ENCODE results near the gene FAM24A. TPM values are rescaled to one million over a fixed set of nuclear protein-coding genes. Genes with fewer than 3 reads are reported as not detected.
"Not testable (repeated sequence)": the region's sequence is repeated elsewhere in the genome, so short reads cannot be mapped to it uniquely, and the experiment has no call there.

Gene FAM24A
- total RNA-seq, 2 donors from 2014 or later = not detected

DNA sequence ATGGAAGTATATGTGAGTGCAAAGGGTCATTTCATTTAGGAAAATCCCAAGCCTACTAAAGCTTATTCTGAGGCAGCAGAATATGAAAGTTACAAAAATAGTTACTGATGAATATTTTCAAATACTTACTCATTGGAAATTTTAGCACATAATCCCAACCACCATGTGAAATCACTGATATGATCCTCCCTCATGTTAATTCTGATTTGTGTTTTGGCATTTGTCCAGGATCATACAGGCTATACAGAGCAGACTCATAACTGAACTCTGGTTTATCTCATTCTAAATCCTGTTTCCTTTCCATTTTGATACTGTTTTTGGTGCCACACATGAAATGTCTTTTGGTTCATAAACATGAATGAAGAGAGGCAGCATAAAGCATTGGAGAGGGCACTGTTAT lies 27.6 kb upstream of the FAM24A start:
- Mint-ChIP-seq H3K36me3 (ENCODE audit: low read depth) (peaks cover 25% of the 10 kb centered on the region), H3K27me3 (no peaks in the 10 kb centered on the region), H3K27ac (peak overlapping the region; percentile 2), H3K4me1 (peaks cover 16% of the 10 kb centered on the region), H3K9me3 (no peaks in the 10 kb centered on the region), H3K4me3 (no peak overlapping the region)
- no peak for ATAC-seq (replicated peaks)

DNA sequence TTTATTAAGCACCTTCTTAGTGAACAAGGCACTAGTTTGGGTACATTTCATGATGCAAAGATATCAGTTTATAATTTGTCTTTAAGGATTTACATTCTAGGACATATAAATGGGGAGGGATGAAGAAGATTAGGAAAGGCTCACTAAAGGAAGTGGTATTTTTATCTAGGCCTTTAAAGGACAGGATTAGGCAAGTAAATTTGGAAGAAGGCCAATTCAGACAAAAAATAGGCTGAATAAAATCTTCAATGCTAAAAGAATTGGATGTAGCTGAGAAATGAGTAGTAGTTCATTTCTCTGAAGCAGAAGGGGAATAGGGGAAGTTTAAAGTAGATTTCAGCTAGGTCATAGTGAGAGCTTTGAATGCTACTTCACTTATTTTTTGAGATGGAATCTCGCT lies 26.2 kb upstream of the FAM24A start:
- no peak overlapping the region for H3K4me3 Mint-ChIP-seq
- no peaks in the 10 kb centered on the region for H3K27me3 Mint-ChIP-seq
- H3K27ac Mint-ChIP-seq = no peak overlapping the region
- H3K4me1 Mint-ChIP-seq = peaks cover 7% of the 10 kb centered on the region
- ATAC-seq (replicated peaks) = no peak
- H3K9me3 Mint-ChIP-seq = no peaks in the 10 kb centered on the region
- H3K36me3 Mint-ChIP-seq (ENCODE audit: low read depth) = peaks cover 11% of the 10 kb centered on the region

DNA sequence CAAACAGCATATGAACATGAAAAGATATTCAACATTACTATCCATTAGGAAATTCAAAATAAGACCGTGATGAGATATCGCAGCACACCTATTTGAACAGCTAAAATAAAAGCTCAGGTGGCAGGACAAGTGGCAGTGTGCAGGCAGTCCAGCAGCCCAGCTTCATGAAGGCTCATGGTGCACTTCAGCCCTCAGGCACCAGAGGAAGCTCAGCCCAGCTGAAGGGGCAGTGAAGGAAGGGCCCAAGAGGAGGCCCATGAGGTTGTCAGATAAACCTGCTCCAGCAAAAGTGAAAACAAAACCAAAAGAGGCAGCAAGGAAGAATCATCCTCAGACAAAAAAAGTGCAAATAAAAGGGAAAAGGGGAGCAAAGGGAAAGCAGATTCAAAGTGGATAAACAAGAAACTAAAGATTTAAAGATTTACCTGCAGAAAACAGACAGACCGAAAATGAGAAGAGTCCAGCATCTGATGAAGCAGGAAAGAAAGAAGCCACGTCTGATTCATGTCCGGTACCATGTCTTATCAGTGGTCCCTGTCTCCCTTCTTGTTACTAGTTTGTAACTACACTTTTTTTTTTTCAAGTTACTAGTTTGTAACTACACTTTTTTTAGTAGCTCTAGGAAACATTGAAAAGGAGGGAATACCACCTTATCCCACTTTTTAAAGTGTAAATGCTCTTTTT lies 16.0 kb upstream of the FAM24A start:
- H3K4me1 Mint-ChIP-seq = peaks cover 6% of the 10 kb centered on the region
- no peaks in the 10 kb centered on the region for H3K27me3 Mint-ChIP-seq
- H3K27ac Mint-ChIP-seq = no peak overlapping the region
- no peaks in the 10 kb centered on the region for H3K36me3 Mint-ChIP-seq (ENCODE audit: low read depth)
- H3K9me3 Mint-ChIP-seq = no peaks in the 10 kb centered on the region
- ATAC-seq (replicated peaks) = no peak
- H3K4me3 Mint-ChIP-seq = no peak overlapping the region

DNA sequence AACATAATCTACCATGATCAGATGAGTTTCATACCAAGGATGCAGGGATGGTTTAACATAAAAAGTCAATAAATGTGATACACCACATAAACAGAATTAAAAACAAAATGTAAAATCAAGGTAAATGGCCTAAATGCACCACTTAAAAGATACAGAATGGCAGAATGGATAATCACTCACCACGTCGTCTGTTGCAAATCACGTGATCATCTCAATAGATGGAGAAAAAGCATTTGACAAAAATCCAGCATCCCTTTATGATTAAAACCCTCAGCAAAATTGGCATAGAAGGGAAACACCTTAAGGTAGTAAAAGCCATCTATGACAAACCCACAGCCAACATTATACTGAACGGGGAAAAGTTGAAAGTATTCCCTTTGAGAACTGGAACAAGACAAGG lies 6.5 kb upstream of the FAM24A start:
- H3K9me3 Mint-ChIP-seq = peaks cover 23% of the 10 kb centered on the region
- H3K36me3 Mint-ChIP-seq (ENCODE audit: low read depth) = not testable (repeated sequence)

DNA sequence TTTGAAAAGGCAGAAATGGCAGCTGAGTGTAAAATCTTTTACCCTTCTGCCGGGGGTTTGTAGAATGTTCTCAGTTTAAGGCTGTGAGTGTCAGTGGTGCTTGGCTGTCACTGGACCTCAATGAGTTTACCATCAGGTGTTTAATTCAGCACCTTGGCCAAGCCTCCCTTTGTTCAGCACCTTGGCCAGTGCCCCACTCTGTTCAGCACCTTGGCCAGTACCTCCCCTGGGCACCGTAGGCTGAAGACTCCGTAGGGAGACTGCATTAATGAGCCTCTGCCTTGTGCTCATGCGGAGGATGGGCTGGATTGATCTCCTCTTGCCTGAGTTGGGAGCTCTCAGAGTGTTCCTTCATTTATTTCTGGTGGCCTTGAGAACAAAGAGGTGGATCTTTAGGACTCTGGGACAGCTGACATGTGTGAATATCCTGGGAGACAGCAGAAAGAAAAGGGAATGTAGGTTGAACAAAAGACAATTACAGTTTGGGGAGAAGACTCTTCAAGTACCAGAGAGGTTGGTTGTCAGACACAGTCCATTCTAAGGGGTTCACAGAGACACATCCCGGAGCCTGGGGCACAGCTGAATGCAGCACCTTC lies 1.6 kb downstream of the FAM24A start:
- no peak for ATAC-seq (replicated peaks)
- Mint-ChIP-seq H3K9me3 (peaks cover 3% of the 10 kb centered on the region), H3K4me1 (no peaks in the 10 kb centered on the region), H3K36me3 (ENCODE audit: low read depth) (no peaks in the 10 kb centered on the region), H3K4me3 (no peak overlapping the region), H3K27me3 (peaks cover 10% of the 10 kb centered on the region), H3K27ac (no peak overlapping the region)

More for the DNA sequence above, 6.5 kb upstream of the FAM24A start:
- not testable (repeated sequence) for H3K27ac Mint-ChIP-seq; ATAC-seq (replicated peaks); H3K4me1 Mint-ChIP-seq; H3K4me3 Mint-ChIP-seq
- peaks cover 44% of the 10 kb centered on the region for H3K27me3 Mint-ChIP-seq

DNA sequence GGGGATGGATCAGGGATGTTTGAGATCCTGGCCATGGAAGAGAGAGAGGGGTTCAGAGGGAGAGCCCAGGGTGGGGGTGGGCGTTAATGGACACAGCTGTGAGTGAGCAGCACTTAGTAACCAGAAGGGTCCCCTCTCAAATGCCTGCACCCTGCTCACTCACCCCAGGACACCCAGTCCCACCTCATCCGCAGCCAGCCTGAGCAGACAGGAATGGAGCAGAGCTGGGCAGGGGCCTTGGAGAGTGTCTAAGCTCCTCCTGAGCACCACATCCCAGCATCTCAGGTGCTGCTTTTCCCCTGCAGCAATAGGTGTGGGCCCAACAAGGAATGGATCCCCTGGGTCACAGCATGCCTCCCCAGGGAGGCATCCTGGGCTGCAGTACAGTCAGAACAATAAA lies 5.3 kb downstream of the FAM24A start:
- no peak overlapping the region for H3K4me3 Mint-ChIP-seq
- no peak for ATAC-seq (replicated peaks)
- H3K27ac Mint-ChIP-seq = no peak overlapping the region
- H3K4me1 Mint-ChIP-seq = no peaks in the 10 kb centered on the region
- peaks cover 7% of the 10 kb centered on the region for H3K27me3 Mint-ChIP-seq
- H3K9me3 Mint-ChIP-seq = peaks cover 3% of the 10 kb centered on the region
- H3K36me3 Mint-ChIP-seq (ENCODE audit: low read depth) = no peaks in the 10 kb centered on the region

DNA sequence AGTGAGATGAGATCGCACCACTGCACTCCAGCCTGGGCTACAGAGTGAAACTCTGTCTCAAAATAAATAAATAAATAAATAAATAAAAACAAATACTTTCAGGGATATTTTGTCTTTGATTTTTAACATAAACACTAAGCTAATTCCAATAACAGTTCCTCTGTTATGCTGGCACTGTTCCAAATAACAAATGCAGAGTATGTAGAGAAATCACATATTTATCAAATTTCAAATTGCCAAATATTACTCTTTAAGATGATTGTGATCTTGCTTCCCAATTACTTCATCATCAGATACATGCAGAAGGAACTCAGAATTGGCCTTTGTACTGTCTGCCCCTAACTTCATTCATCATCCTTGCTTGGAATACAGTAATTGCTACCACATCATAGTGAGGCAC lies 19.7 kb downstream of the FAM24A start:
- ATAC-seq (replicated peaks) = no peak
- H3K9me3 Mint-ChIP-seq = no peaks in the 10 kb centered on the region
- peaks cover 20% of the 10 kb centered on the region for H3K36me3 Mint-ChIP-seq (ENCODE audit: low read depth)
- no peaks in the 10 kb centered on the region for H3K27me3 Mint-ChIP-seq
- no peak overlapping the region for H3K4me3 Mint-ChIP-seq
- no peaks in the 10 kb centered on the region for H3K4me1 Mint-ChIP-seq
- no peak overlapping the region for H3K27ac Mint-ChIP-seq

DNA sequence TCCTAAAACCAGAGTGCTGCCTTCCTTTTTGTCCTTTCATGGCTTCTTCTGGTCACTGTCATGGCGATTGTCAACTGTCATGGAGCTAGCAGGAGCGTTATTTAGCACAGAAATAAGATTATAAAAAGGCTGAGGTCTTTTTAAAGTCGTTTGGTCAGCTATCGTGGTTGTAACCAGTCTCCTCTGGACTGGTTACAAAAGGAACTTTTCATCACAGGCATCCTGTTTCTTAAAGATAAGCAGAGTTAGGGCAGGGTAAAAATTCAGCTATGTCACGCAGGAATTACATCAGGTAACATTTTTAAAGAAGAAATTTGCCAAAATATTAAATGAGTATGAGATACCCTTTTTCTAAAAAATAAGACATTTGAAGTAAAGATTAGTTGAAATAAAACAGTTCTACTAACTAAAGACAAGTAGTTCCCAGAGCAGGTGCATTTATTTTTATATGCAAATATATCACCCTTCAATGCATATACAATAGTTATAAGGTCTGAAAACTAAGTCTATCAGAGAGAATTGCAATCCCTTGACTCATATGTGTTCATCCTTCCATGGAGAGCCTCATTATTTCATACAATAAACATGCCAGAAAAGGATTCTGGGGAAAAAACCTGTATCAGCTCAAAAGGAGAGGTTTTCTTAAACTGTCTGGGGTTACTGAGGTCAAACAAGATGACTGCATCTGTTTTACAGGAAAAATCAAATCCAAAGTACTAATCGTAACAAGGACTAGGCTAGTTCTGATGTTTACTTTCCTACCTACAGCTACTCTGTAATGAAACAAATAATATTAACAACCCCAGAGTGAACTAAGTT lies 20.9 kb downstream of the FAM24A start:
- Mint-ChIP-seq H3K9me3 (no peaks in the 10 kb centered on the region), H3K27ac (no peak overlapping the region), H3K27me3 (no peaks in the 10 kb centered on the region), H3K36me3 (ENCODE audit: low read depth) (peaks cover 26% of the 10 kb centered on the region), H3K4me3 (no peak overlapping the region), H3K4me1 (no peaks in the 10 kb centered on the region)
- ATAC-seq (replicated peaks) = no peak

DNA sequence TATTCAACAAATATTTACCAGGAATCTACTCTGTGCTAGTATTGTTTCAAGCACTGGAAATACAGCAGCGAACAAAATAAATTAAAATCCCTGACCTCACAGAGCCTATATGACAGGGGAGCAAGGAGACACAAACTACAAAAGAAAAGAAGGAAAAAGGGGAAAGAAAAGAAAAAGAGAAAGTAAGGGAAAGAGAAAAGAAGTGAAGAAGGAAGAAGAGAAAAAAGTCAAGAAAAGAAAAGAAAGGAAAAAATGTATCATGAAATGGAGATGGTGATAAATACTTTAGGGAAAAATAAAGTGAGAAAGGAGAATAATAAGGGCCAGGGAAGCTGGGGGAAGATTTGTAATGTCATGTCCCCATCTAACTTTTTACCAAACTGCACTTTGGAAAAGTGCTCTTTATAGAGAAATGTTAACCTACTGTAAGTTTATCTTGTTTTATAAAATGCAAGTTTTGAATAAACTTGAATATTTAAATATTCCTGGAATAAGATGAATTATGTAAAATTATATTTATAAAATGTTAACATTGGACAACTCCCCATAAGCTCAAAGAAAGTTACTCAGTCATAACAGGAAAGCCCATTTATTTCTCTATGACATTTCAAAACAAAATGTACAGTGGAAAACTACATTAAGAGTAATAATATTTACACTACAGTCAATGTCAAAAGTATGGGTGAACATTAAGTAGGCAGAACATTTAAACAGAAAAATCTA lies 28.9 kb downstream of the FAM24A start:
- no peak overlapping the region for H3K27ac Mint-ChIP-seq
- ATAC-seq (replicated peaks) = no peak
- peaks cover 60% of the 10 kb centered on the region for H3K36me3 Mint-ChIP-seq (ENCODE audit: low read depth)
- H3K4me1 Mint-ChIP-seq = no peaks in the 10 kb centered on the region
- H3K9me3 Mint-ChIP-seq = no peaks in the 10 kb centered on the region
- H3K4me3 Mint-ChIP-seq = no peak overlapping the region
- H3K27me3 Mint-ChIP-seq = no peaks in the 10 kb centered on the region

DNA sequence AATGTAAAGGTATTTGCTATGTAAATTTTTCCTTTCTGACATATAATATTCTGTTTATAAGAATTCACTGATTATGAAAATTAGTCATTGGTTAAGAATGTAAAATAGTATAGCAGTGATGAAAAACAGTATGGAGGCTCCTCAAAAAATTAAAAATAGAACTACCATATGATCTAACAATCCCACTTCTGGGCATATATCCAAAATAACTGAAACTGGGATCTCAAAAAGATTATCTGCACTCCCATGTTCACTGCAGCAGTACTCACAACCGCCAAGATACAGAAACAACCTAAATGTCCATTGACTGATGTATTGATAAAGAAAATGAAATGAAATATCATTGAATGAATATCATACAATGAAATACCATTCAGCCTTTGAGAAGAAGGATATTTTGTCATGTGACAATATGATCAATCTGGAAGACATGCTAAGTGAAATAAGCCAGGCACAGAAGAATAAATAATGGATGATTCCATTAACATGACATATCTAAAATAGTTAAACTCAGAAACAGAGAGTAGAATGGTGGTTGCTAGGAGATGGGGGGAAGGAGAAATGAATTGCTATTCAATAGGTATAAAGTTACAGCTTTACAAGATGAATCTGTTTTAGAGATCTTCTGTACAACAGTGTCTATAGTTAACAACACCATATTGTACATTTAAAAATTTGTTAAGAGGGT lies 29.6 kb downstream of the FAM24A start:
- no peaks in the 10 kb centered on the region for H3K27me3 Mint-ChIP-seq
- H3K4me3 Mint-ChIP-seq = no peak overlapping the region
- no peak for ATAC-seq (replicated peaks)
- H3K27ac Mint-ChIP-seq = no peak overlapping the region
- H3K9me3 Mint-ChIP-seq = no peaks in the 10 kb centered on the region
- no peaks in the 10 kb centered on the region for H3K4me1 Mint-ChIP-seq
- H3K36me3 Mint-ChIP-seq (ENCODE audit: low read depth) = peaks cover 55% of the 10 kb centered on the region

DNA sequence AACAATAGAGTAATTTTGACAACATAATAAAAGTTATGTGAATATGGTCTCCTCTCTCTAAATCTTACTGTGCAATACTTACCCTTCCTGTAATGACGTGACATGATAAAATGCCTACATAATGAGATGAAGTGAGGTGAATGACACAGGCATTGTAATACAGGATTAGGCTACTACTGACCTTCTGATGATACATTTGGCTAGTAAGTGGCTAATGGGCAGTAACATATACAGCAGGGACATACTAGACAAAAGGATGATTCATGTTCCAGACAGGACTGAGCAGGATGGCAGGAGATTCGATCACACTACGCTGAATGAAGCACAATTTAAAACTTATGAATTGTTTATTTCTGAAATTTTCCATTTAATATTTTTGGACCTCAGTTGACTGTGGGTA lies 38.9 kb downstream of the FAM24A start:
- Mint-ChIP-seq H3K27ac (no peak overlapping the region), H3K9me3 (no peaks in the 10 kb centered on the region), H3K27me3 (no peaks in the 10 kb centered on the region), H3K4me1 (peaks cover 18% of the 10 kb centered on the region), H3K36me3 (ENCODE audit: low read depth) (peaks cover 66% of the 10 kb centered on the region), H3K4me3 (no peak overlapping the region)
- no peak for ATAC-seq (replicated peaks)

DNA sequence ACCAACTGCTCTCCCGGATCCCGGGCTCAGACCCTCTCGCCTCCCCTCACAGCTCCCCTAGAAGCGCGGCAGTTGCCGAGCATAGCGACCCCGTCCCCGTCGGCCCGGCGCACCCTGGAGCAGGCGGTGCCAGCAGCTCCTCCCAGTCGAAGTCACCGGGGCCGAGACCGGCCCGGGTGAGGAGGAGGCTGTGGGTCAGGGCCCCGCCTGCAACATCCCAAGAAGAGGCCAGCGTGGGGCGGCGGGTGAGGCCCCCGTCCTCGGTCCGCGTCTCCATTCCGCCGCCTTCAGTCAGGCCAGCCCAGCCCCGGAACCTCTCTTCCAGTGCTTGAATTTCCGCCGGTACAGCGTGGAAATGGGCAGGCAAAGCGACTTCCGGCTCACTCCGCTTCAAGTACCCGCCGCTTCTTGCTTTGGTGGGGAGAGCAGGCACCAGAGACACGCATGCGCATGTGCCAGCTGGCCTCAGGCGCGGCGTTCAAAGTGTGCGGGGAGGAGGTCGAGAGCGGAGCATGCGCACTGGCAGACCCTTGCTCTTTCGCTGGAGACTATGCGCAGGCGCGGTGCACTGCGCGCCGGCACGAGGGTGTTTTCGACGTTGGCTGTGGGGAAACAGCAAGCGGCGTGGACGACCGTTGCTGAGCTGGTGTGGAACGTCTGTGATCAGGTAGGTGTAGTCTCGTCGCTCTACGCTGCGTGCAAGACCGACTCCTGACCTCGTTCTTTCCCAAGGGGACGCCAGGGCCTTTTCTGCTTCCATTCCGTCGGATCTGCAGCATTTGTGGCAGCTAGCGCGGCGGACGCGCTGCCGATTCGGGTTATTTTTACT lies 43.7 kb downstream of the FAM24A start, which contains the start of gene C10orf88:
C10orf88 (minus strand) TSS at position 326 of the 829 bp plus-strand sequence; CDS start at position 277, 49 bp downstream.
- Mint-ChIP-seq H3K9me3 (no peaks in the 10 kb centered on the region), H3K4me1 (peaks cover 19% of the 10 kb centered on the region), H3K27me3 (no peaks in the 10 kb centered on the region), H3K27ac (peak within 1 kb of the TSS; percentile 91), H3K4me3 (peak within 1 kb of the TSS; percentile 84), H3K36me3 (ENCODE audit: low read depth) (peaks cover 39% of the 10 kb centered on the region)
- peak; percentile 98 for ATAC-seq (replicated peaks)

DNA sequence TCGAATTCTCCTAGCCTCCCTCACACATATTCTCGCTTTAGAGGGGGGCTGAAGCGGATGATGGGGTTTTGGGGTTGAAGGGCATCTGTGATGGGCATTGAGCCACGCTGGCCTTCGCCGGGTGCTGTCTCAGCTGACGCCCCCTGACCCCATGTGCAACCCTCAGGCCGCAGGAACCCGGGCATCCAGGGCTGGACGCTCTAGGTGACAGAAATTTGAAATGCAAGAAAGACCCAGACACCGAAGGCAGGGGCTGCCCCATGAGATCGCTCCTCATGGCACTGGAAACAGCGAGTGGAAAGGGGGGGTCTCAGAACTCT lies 44.3 kb downstream of the FAM24A start:
- Mint-ChIP-seq H3K36me3 (ENCODE audit: low read depth) (peaks cover 33% of the 10 kb centered on the region), H3K9me3 (no peaks in the 10 kb centered on the region), H3K4me3 (peak overlapping the region; percentile 84), H3K27ac (no peak overlapping the region), H3K4me1 (peaks cover 19% of the 10 kb centered on the region), H3K27me3 (no peaks in the 10 kb centered on the region)
- no peak for ATAC-seq (replicated peaks)

Data from activated T-helper 17 cell treated with anti-CD3 and anti-CD28 coated beads, Interleukin-2, amount 50 U/mL, for 72 hours (primary cell).